ENCODE measurements around the gene OR13F1.
"Not testable (repeated sequence)": the region's sequence is repeated elsewhere in the genome, so short reads cannot be mapped to it uniquely, and the experiment has no call there.

OR13F1 gene, protein sequence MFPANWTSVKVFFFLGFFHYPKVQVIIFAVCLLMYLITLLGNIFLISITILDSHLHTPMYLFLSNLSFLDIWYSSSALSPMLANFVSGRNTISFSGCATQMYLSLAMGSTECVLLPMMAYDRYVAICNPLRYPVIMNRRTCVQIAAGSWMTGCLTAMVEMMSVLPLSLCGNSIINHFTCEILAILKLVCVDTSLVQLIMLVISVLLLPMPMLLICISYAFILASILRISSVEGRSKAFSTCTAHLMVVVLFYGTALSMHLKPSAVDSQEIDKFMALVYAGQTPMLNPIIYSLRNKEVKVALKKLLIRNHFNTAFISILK

DNA sequence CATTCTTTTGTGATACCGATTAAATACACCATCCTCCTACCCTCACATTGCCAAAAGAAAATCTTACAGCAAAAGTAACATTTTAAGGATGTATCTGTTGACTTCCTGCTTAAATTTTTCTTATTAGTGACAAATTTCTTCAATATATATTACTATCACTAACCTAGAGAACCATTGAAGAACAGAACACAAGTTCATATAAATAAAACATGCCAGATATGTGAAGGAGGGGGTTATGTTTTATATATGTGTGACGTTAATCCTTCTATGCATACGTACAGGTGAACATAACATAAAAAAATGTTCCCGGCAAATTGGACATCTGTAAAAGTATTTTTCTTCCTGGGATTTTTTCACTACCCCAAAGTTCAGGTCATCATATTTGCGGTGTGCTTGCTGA is at the start of gene OR13F1:
OR13F1 (plus strand) TSS at position 301 of the 400 bp plus-strand sequence; CDS start at position 301, 0 bp downstream.
- DNase-seq, result no peak

DNA sequence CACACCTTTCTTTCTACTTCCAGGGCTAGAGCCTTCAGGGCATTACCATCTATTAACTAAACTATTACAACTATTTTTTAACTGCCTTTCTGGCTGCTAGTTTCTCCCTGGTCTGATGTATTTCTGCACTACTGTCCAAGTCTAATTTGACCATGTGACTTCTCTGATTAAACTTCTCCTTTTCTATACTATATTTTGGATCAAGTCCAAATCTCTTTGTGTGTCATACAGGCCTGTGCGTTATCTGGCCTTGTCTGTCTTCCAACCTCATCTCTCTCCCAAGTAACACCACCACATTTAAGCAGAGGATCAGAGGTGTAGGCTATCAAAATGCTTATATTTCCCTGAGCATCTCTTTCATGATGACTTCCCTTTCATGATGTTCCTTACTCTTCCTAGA is 47.2 kb upstream of the OR13F1 start:
- no peak for DNase-seq

DNA sequence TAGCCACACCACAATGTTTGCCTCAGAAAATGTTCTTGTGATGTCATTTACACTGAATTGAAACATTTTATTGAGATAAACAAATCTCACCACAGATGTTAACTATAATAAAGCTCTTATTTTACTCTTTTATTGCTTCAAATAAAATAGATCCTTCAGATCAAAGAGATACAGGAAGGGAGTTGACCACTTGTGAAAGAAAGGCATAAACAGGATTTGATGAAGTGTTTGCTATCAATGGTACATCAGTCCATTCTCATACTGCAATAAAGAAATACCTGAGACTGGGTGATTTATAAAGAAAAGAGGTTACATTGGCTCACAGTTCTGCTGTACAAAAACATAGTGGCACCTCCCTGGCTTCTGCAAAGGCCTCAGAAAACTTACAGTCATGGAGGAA is 40.2 kb upstream of the OR13F1 start:
- DNase-seq, result no peak

DNA sequence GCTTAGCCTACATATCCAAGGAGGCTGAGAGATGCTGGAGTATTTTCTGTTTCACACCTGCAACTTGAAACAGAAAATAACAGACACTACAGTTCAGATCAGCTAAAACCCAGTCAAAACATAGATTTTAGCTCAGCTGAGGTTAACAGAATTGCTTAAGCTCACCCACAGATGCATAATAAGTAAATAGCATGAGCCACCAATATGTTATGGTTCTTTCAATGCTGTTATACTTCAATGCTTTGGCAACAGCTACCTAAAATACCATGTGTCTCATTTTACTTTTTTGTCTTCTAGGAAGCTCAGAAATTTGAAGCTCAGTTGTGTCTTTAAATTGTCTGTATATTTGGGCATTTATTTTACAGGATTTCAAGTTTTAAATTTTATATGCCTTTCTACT is 35.8 kb upstream of the OR13F1 start:
- no peak for DNase-seq

DNA sequence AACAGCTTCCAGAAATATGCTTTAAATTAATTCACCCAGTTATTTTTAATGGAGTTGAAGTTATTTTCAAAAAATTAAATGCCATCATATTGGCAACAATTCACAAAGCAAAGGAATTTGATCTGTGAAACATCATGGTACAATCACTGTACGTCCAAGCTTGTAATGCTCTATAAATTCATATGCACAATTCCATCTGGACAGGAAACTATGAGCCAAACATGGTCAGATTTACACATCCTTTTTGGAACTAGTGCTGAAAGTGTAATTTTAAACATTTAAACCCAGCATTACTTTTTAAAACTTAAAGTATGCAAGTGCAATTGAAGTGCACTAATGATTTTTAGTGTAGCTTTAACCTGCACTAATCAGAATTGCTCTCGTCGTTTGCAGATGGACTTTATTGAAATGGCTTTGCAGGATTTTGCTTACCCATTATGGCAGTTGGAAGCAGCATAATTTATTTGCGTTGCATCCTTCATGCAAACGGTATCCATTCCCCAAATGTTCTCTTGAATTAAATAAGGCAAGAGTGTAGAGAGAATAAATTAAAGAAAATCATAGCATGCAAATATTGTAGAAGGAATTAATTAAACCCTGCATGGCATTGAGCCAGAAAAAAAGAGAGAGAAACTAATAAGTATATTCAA is 21.0 kb upstream of the OR13F1 start:
- no peak for DNase-seq

DNA sequence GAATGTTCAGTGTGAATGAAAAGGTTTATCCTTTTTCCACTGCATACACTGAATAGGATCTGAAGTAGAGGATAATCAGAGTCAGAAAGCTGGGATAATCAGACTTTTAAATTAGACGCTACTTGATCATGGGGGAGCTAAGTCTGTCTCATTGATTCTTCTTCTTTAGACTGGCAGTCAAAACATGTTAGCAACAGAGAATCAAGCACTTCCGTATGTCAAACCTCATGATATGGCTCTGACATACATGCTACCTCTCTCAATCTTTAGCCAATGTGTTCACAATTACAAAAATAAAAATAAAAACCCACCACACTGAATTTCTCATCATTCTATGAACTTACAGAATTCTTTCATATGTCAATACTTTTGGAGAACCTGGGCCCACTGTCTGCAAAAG is 19.0 kb upstream of the OR13F1 start:
- no peak for DNase-seq

DNA sequence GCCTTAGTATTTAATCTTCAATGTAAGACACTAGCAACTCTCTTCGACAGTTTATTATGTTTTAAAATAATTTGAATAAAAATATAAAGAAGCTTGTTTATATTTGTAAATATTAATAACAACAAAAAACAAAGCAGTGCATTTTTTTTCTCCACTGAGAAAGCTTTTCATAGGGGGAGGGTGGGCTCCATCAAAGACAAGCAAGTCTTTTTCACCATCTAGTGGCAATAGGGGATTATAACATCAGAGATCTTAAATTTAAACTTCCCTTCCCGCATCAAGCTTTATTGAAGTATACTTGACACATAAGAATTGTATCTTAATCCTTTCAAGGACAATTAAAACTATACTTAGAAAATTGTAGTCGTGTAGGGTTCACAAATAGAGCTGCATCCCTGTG is 9.3 kb upstream of the OR13F1 start:
- no peak for DNase-seq

DNA sequence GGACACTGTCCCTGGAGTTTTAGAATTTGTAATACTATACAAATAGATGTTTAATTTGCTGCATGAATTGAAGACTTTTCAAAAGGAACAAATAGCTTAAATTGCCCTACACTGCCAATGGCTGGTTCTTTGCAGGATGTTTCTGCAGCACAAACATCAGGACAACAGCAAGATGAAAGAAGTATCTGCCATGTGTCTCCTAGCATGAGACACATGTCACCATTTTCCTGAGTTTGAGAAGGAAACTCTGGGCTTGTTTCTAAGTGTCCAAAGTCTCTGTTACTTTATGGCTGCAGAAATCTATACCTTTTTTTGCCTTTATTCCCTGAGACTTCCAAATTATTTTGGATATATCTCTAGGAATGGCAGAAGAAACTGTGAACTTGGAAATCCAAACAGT is 623 bp upstream of the OR13F1 start:
- no peak for DNase-seq

DNA sequence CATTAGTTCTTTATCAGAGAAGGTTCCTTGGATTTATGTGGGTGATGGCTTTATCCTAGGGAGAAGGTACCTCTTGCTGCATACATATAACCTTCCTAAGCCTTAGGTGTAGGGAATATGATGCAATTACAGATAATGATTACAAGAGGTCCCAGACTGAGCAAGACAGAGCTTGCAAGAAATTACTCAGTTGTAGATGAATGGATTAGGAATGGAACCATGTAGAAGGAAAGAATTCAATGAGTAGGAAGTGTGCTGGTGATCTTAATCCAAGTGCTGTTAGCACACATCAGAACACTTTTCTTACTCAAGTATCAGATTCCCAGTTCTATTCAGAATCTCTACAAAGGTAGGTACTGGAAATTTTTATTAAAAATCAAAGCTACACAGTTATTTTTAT is 2.5 kb downstream of the OR13F1 start:
- DNase-seq, result no peak

DNA sequence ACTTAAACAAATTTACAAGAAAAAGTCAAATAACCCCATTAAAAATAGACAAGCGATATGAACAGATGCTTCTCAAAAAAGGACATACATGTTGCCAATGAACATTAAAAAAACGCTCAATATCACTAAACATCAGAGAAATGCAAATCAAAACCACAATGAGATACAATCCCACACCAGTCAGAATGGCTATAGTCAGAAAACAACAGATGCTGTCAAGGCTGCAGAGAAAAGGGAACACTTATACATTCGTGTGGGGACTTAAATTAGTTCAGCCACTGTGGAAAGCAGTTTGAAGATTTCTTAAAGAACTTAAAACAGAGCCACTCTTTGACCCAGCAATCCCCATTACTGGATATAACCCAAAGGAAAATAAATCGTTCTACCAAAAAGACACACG is 10.8 kb downstream of the OR13F1 start:
- no peak for DNase-seq

DNA sequence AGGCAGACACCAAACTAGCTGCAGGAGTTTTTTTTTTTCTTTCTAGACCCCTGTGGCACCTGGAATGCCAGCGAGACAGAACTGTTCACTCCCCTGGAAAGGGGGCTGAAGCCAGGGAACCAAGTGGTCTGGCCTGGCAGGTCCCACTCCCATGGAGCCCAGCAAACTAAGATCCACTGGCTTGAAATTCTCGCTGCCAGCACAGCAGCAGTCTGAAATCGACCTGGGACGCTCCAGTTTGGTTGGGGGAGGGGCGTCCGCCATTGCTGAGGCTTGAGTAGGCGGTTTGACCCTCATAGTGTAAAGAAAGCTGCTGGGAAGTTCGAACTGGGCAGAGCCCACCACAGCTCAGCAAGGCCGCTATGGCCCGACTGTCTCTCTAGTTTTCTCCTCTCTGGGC is 16.2 kb downstream of the OR13F1 start:
- not testable (repeated sequence) for DNase-seq

DNA sequence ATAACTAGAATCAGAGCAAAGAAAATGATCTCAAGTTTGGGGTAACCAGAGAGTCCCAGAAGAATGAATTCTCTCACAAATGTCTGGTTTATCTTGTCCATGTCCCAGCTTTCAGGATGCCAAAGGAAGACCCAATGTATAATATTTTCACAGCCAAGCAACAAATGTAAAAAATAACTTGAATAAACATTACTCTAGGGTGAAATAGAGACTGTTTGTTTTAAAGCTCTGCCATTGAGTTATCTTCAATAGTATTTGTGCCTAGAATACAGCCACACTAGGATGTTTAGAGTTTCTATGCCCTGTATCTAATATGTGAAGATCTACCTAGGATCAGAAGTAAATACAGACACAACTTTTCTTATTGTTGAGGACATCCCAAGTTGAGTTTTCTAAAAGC is 23.0 kb downstream of the OR13F1 start, which contains the start of gene OR13C4:
OR13C4 (minus strand) TSS at position 101 of the 400 bp plus-strand sequence; CDS start at position 101, 0 bp downstream.
- DNase-seq, result no peak

DNA sequence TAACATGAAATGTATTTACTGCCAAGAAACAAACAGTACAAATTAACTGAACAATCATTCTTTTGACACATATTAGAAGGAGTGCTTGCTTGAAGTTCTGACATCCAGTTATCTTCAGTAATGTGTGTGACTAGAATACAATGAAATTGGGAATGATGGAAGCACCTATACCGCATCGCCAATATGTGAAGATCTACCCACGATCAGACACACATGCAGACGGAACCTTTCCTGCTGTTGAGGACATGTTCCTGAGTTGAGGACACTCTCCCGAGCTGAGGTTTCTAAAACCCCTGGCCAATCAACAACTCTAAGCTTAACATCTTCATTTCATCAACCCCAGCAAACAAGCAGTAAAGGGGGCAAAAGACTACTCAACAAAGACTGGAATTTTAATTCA is 32.7 kb downstream of the OR13F1 start, which contains the start of gene OR13C3:
OR13C3 (minus strand) TSS at position 101 of the 400 bp plus-strand sequence. CDS start 133 bp downstream, outside the sequence.
- DNase-seq, result no peak

DNA sequence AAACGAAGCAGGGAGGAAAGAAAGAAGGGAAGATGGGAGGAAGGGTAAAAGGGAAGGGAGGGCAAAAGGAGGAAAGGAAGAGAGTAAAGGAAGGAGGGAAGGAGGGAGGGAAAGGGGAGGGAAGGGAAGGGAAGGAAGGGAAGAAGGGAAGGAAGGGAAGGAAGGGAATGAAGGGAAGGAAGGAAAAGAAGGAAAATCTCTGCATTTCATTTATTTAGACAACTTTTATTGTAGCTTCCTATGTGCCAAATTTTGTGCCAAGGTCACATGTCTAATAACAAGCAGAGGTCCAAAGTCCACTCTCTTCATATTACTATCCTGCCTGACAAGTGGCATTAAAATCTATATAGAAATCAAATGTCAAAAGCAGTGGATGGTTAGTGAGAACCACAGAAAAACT is 35.2 kb downstream of the OR13F1 start:
- no peak for DNase-seq

DNA sequence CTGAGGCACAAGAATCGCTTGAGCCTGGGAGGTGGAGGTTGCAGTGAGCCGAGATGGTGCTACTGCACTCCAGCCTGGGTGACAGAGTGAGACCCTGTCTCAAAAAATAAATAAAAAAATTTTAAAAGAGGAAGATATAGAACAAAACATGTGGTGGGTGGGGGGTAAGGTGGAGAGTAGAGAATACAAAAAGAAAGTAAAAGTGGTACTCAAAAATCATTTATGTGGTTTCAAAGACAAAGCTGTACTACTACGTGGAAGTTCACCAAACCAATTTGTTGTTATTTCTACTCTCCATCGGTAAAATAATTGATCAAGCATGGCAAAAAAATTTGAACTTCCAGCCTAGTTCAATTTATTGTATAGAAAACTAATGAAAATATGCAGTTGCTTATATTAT is 40.6 kb downstream of the OR13F1 start:
- no peak for DNase-seq

DNA sequence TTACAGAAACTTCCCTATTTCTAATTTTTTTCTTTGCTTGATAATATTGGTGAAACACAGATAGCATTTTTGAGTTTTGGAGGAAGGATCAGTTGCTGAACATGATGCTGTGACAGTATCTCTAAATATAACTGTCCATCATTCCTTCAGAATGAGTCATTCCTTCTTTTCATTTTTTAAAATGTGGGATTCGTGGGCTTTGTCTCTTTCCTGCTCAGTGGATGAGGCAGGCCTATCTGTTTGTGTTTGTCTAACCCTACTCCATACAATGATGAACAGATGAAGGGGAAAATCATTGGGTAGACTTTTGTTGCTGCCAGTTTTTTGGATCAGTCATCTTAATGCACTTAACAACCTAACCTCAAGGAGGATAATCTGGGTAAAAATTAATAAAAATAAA is 49.2 kb downstream of the OR13F1 start:
- no peak for DNase-seq

All from cortex of kidney (tissue), 1 donor.